Gastrocnemius medialis (tissue), 4 donors: Measurements from ENCODE around the gene MAML2. TPM values are rescaled to one million over a fixed set of nuclear protein-coding genes. Genes with fewer than 3 reads are reported as not detected.

Experiments
- ATAC-seq, 2 donors: fragments of 150-250 bp; one replicate each; pipeline ENCODE4 v1.9.1; 2016
- DNase-seq, 2 donors: peaks; one replicate each; pipeline ENCODE4 v3.0.0-alpha.2; 2019
- H3K27ac ChIP-seq, 4 donors: fragments of 200-600 bp; sonication (generic); 1 replicate in 1 of 4; 2 replicates in 3 of 4; pipeline ENCODE4 v1.5.1; 2016 to 2018; ENCODE audit warnings: mild to moderate bottlenecking in 2 of 4, moderate library complexity in 1 of 4
- H3K27me3 ChIP-seq, 3 donors: fragments of 200-600 bp; sonication (generic) in 2 of 3; 1 replicate in 1 of 3; 2 replicates in 2 of 3; pipeline versions ENCODE4 v1.5.1 to v1.6.0; 2016 to 2019; ENCODE audit warnings: mild to moderate bottlenecking in 1 of 3, moderate library complexity in 1 of 3
- H3K36me3 ChIP-seq, 2 donors: fragments of 200-600 bp; sonication (generic) in 1 of 2; one replicate each; pipeline ENCODE4 v1.5.1; 2017 to 2018
- H3K4me1 ChIP-seq, 2 donors: fragments of 200-600 bp; sonication (generic) in 1 of 2; one replicate each; pipeline ENCODE4 v1.5.1; 2016 to 2017; ENCODE audit warnings: mild to moderate bottlenecking in 2 of 2
- H3K4me3 ChIP-seq, 4 donors: fragments of 200-600 bp; sonication (generic) in 3 of 4; 1 replicate in 1 of 4; 2 replicates in 3 of 4; pipeline ENCODE4 v1.5.1; 2016 to 2019; ENCODE audit warnings: mild to moderate bottlenecking in 2 of 4
- H3K9me3 ChIP-seq, 3 donors: fragments of 200-600 bp; sonication (generic) in 2 of 3; 1 replicate in 1 of 3; 2 replicates in 2 of 3; pipeline ENCODE4 v1.5.1; 2016 to 2019
- CTCF ChIP-seq, 5 experiments: fragments of 450-650 bp in 3 of 5; fragments of 200-600 bp in 2 of 5; sonication (generic) in 2 of 5; IDR thresholded peaks in 4 of 5; conservative IDR thresholded peaks in 1 of 5; 1 replicate in 4 of 5; 2 replicates in 1 of 5; pipeline ENCODE4 v1.5.1; 2016 to 2019; ENCODE audit warnings: antibody characterized with exemption in 5 of 5, mild to moderate bottlenecking in 3 of 5, moderate library complexity in 3 of 5
- POLR2A ChIP-seq, 2 donors: fragments of 450-650 bp; IDR thresholded peaks; one replicate each; pipeline ENCODE4 v1.6.1; 2017; ENCODE audit warnings: antibody characterized with exemption in 2 of 2, mild to moderate bottlenecking in 2 of 2, moderate library complexity in 2 of 2
- in situ Hi-C, 4 donors: fragments of 200-750 bp; cut with MboI; loops; one replicate each; pipeline versions ENCODE4 v1.15.0 to v1.8.0; 2017; ENCODE audit warnings: low sequenced_read_pairs in 4 of 4
- intact Hi-C: fragments of 100-400 bp; cut with DNase I; formaldehyde crosslinking; loops from one replicate; pipeline ENCODE4 v1.15.1; 2023; ENCODE audit warnings: low total_unique reads
- total RNA-seq, 4 donors: library from RNA; depleted of rRNA; stranded (reverse); fragments of >200 nt; gene quantifications; one replicate each; pipeline versions ENCODE4 v1.1.0 to v1.2.3, GENCODE V29; 2016

MAML2 gene
- total RNA-seq, 4 donors from 2014 or later, result 4.1 to 6.3 (median 4.8) TPM

GRCh38 chr11:96082936-96083335, 260.1 kb downstream of the MAML2 start:
- intact Hi-C loops (no loop called here), in situ Hi-C loops (no loop called here)
- ATAC-seq (no peak), DNase-seq (no peak)
- no peak for TF ChIP-seq POLR2A (IDR thresholded peaks at IDR 0.05)
- no peak for TF ChIP-seq CTCF (IDR thresholded peaks at IDR 0.05 in 4 of 5, conservative IDR thresholded peaks at IDR 0.05 in 1 of 5)
- no peaks in the 10 kb centered on the region for H3K9me3 ChIP-seq
- H3K4me1 ChIP-seq, result no peaks in the 10 kb centered on the region
- H3K36me3 ChIP-seq, result no peaks in the 10 kb centered on the region
- H3K27ac ChIP-seq, result no peak overlapping the region
- H3K27me3 ChIP-seq, result no peaks in the 10 kb centered on the region
- no peak overlapping the region for H3K4me3 ChIP-seq

GRCh38 chr11:96082002-96082899, 260.7 kb downstream of the MAML2 start:
- no peak for ATAC-seq
- Histone ChIP-seq H3K27ac (no peak overlapping the region), H3K4me3 (no peak overlapping the region), H3K36me3 (no peaks in the 10 kb centered on the region), H3K27me3 (no peaks in the 10 kb centered on the region), H3K9me3 (no peaks in the 10 kb centered on the region), H3K4me1 (no peaks in the 10 kb centered on the region)
- DNase-seq, result no peak
- in situ Hi-C loops, result no loop called here
- intact Hi-C loops, result no loop called here
- no peak for TF ChIP-seq POLR2A (IDR thresholded peaks at IDR 0.05)
- no peak for TF ChIP-seq CTCF (IDR thresholded peaks at IDR 0.05 in 4 of 5, conservative IDR thresholded peaks at IDR 0.05 in 1 of 5)

GRCh38 chr11:96081561-96081960, 261.4 kb downstream of the MAML2 start:
- Histone ChIP-seq H3K4me1 (no peaks in the 10 kb centered on the region), H3K27me3 (no peaks in the 10 kb centered on the region), H3K9me3 (no peaks in the 10 kb centered on the region), H3K27ac (no peak overlapping the region), H3K4me3 (no peak overlapping the region), H3K36me3 (no peaks in the 10 kb centered on the region)
- DNase-seq (no peak), ATAC-seq (no peak)
- intact Hi-C loops (no loop called here), in situ Hi-C loops (no loop called here)
- TF ChIP-seq POLR2A (IDR thresholded peaks at IDR 0.05) (no peak), CTCF (IDR thresholded peaks at IDR 0.05 in 4 of 5, conservative IDR thresholded peaks at IDR 0.05 in 1 of 5) (no peak)

GRCh38 chr11:96079691-96080090, 263.3 kb downstream of the MAML2 start:
- Histone ChIP-seq H3K4me1 (peaks cover 0 to 3% of the 10 kb centered on the region in 2 donors), H3K36me3 (no peaks in the 10 kb centered on the region), H3K27ac (no peak overlapping the region), H3K4me3 (no peak overlapping the region), H3K27me3 (no peaks in the 10 kb centered on the region), H3K9me3 (no peaks in the 10 kb centered on the region)
- ATAC-seq (no peak), DNase-seq (no peak)
- intact Hi-C loops (no loop called here), in situ Hi-C loops (no loop called here)
- TF ChIP-seq CTCF (IDR thresholded peaks at IDR 0.05 in 4 of 5, conservative IDR thresholded peaks at IDR 0.05 in 1 of 5) (no peak), POLR2A (IDR thresholded peaks at IDR 0.05) (no peak)
